Fibroblast of lung (primary cell): ENCODE measurements around the gene FAM110D.

Source experiments
- EZH2 ChIP-seq: IDR thresholded peaks from 2 replicates; pipeline ENCODE4 v1.5.1; 2012; ENCODE audit warnings: low read length, control low read depth, mild to moderate bottlenecking; ENCODE audit errors: missing control alignments
- TF ChIP-seq, protein P1 (sequence below), 2 donors: IDR thresholded peaks in 1 of 2; conservative IDR thresholded peaks in 1 of 2; 1 replicate in 1 of 2; 2 replicates in 1 of 2; pipeline ENCODE4 v1.5.1; 2011 to 2012; ENCODE audit warnings: low read length in 2 of 2, control low read depth in 1 of 2, inconsistent platforms in 1 of 2, low read depth in 1 of 2, mild to moderate bottlenecking in 1 of 2

DNA sequence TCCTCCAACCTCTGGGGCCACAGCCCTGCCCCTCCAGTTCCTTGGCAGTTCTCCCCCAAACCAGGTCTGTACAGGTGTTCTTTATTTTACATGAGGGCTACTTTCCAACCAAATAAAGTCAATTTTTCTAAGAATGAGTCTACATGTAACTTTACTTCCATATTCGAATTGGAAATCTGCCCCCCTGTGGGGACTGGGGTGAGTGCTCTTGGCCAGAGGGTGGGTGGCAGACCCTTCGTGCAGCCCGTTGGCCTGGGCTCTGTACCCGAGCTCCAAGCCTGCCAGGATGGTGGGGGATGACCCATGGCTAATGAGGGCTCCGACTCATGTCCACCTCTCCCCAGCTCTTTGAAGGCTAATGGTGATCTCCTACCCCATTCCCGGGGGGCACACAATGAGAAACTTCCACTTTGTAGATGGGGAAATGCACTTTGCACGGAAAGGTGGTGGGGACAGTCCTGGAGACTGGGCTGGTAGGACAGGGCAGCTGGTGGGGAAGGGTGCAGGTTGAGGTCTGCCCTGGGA, 30.9 kb downstream of the FAM110D start:
- TF ChIP-seq, protein P1, sequence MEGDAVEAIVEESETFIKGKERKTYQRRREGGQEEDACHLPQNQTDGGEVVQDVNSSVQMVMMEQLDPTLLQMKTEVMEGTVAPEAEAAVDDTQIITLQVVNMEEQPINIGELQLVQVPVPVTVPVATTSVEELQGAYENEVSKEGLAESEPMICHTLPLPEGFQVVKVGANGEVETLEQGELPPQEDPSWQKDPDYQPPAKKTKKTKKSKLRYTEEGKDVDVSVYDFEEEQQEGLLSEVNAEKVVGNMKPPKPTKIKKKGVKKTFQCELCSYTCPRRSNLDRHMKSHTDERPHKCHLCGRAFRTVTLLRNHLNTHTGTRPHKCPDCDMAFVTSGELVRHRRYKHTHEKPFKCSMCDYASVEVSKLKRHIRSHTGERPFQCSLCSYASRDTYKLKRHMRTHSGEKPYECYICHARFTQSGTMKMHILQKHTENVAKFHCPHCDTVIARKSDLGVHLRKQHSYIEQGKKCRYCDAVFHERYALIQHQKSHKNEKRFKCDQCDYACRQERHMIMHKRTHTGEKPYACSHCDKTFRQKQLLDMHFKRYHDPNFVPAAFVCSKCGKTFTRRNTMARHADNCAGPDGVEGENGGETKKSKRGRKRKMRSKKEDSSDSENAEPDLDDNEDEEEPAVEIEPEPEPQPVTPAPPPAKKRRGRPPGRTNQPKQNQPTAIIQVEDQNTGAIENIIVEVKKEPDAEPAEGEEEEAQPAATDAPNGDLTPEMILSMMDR (conservative IDR thresholded peaks at IDR 0.05 in 1 of 2, IDR thresholded peaks at IDR 0.05 in 1 of 2; ENCODE audit: low read depth in 1 of 2, low read length in 2 of 2) = no peak
- TF ChIP-seq EZH2 = no peak
